PC-9 (cell line): ENCODE results near the gene ARFGEF3. TPM values are rescaled to one million over a fixed set of nuclear protein-coding genes. Genes with fewer than 3 reads are reported as not detected.
"Not testable (repeated sequence)": the region's sequence is repeated elsewhere in the genome, so short reads cannot be mapped to it uniquely, and the experiment has no call there.

ENCODE experiments used
- BruUV-seq: library from RNA; stranded (reverse); fragments of 400-500 nt; replicated peaks from 2 replicates; lab custom pipeline; 2021; lab: Mats Ljungman, UMichigan
- CTCF ChIA-PET: fragments of 300-600 bp; sonication (Branson Sonifier 250); formaldehyde crosslinking; loops from one replicate; lab custom pipeline; 2022; ENCODE audit warnings: antibody characterized with exemption; lab: Charles Lee
- POLR2A ChIA-PET: fragments of 300-600 bp; sonication (Branson Sonifier 250); formaldehyde crosslinking; loops from one replicate; lab custom pipeline; 2022; ENCODE audit warnings: antibody characterized with exemption; ENCODE audit not compliant: unreplicated experiment; lab: Charles Lee
- DNase-seq, 2 experiments: peaks; one replicate each; pipeline versions ENCODE4 v3.0.0 to v3.0.0-alpha.2; 2015 to 2022; ENCODE audit warnings: mixed read lengths in 1 of 2
- H2AFZ ChIP-seq: fragments of 200-600 bp; sonication (generic); 2 replicates; pipeline ENCODE4 v1.8.1; 2017; ENCODE audit warnings: antibody characterized with exemption
- H3F3A ChIP-seq: fragments of 200-600 bp; sonication (generic); 2 replicates; pipeline ENCODE4 v1.8.1; 2017; ENCODE audit warnings: antibody characterized with exemption, mild to moderate bottlenecking, low read depth; ENCODE audit not compliant: insufficient read depth
- H3K27ac ChIP-seq: fragments of 200-600 bp; sonication (generic); 2 replicates; pipeline ENCODE4 v1.6.1; 2016; ENCODE audit warnings: mixed run types
- H3K27me3 ChIP-seq: fragments of 200-600 bp; sonication (generic); 2 replicates; pipeline ENCODE4 v1.6.1; 2016; ENCODE audit warnings: low read depth, mixed run types; ENCODE audit not compliant: insufficient read depth
- H3K36me3 ChIP-seq: fragments of 200-600 bp; sonication (generic); 2 replicates; pipeline ENCODE4 v1.6.1; 2016; ENCODE audit warnings: low read depth, mixed run types
- H3K4me1 ChIP-seq: fragments of 200-600 bp; sonication (generic); replicated peaks from 2 replicates; pipeline ENCODE4 v1.6.1; 2016; ENCODE audit warnings: mixed run types; ENCODE audit not compliant: insufficient read depth
- H3K4me2 ChIP-seq: fragments of 200-600 bp; sonication (generic); 2 replicates; pipeline ENCODE4 v1.6.1; 2017; ENCODE audit warnings: mixed run types
- H3K4me3 ChIP-seq: fragments of 200-600 bp; sonication (generic); 2 replicates; pipeline ENCODE4 v1.6.1; 2016; ENCODE audit warnings: mixed run types
- H3K79me2 ChIP-seq: fragments of 200-600 bp; sonication (generic); 2 replicates; pipeline ENCODE4 v1.6.1; 2017; ENCODE audit warnings: low read depth, mixed run types
- H3K9me2 ChIP-seq: fragments of 200-600 bp; sonication (generic); 2 replicates; pipeline ENCODE4 v1.8.1; 2017; ENCODE audit warnings: mild to moderate bottlenecking; ENCODE audit not compliant: insufficient read depth
- H3K9me3 ChIP-seq: fragments of 200-600 bp; sonication (generic); 2 replicates; pipeline ENCODE4 v1.8.1; 2016; ENCODE audit warnings: low read depth; ENCODE audit not compliant: insufficient read depth
- H4K20me1 ChIP-seq: fragments of 200-600 bp; sonication (generic); 2 replicates; pipeline ENCODE4 v1.8.1; 2017; ENCODE audit not compliant: insufficient read depth
- EZH2 ChIP-seq: fragments of 200-600 bp; sonication (generic); IDR thresholded peaks from 2 replicates; pipeline ENCODE4 v1.8.0; 2017; ENCODE audit warnings: antibody characterized with exemption, low read depth
- intact Hi-C: fragments of 100-400 bp; cut with micrococcal nuclease; formaldehyde crosslinking; loops from one replicate; pipeline ENCODE4 v1.10.0; 2022; ENCODE audit not compliant: unreplicated experiment
- total RNA-seq: library from RNA; stranded (reverse); gene quantifications from 2 replicates; pipeline ENCODE4 v1.2.3, GENCODE V29; 2021
- TF ChIP-seq, protein P1 (sequence below): fragments of 200-600 bp; sonication (generic); conservative IDR thresholded peaks from 2 replicates; pipeline ENCODE4 v1.6.1; 2017; ENCODE audit warnings: mixed run types, antibody characterized with exemption, mild to moderate bottlenecking, moderate library complexity

The ARFGEF3 gene
- total RNA-seq, 1 experiment from 2014 or later: 9.9 TPM

DNA sequence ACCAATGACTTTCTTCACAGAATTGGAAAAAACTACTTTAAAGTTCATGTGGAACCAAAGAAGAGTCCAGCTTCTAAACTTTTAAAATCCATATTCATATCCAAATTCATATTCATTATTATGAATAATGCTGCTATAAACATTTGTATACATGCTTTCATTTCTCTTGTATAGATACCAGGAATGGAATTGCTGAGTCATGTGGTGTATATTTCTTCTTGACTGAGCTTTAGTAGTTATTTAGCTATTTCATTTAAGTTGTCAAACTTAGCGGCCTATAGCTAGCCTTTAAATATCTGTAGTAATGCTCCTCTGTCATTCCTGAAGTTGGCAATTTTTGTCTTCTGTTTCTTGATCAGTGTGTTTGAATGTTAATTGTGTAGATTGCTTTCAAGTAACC is 196.2 kb downstream of the ARFGEF3 start:
- Histone ChIP-seq H3K9me2 (no peaks in the 10 kb centered on the region), H3K79me2 (no peaks in the 10 kb centered on the region), H2AFZ (peak overlapping the region; percentile 9; the same call in 1 of the 2 replicates), H3K4me3 (no peak overlapping the region), H3K4me2 (no peak overlapping the region), H3K36me3 (no peaks in the 10 kb centered on the region), H4K20me1 (no peaks in the 10 kb centered on the region), H3F3A (no peaks in the 10 kb centered on the region), H3K27me3 (no peaks in the 10 kb centered on the region), H3K27ac (no peak overlapping the region), H3K4me1 (0 out of 2 replicates have a peak, but pooled peaks cover 4% of the 10 kb centered on the region), H3K9me3 (no peaks in the 10 kb centered on the region)
- intact Hi-C loops: no loop called here
- ChIA-PET POLR2A (no interaction called here), CTCF (no interaction called here)
- no TSS peak for BruUV-seq
- TF ChIP-seq, protein P1, sequence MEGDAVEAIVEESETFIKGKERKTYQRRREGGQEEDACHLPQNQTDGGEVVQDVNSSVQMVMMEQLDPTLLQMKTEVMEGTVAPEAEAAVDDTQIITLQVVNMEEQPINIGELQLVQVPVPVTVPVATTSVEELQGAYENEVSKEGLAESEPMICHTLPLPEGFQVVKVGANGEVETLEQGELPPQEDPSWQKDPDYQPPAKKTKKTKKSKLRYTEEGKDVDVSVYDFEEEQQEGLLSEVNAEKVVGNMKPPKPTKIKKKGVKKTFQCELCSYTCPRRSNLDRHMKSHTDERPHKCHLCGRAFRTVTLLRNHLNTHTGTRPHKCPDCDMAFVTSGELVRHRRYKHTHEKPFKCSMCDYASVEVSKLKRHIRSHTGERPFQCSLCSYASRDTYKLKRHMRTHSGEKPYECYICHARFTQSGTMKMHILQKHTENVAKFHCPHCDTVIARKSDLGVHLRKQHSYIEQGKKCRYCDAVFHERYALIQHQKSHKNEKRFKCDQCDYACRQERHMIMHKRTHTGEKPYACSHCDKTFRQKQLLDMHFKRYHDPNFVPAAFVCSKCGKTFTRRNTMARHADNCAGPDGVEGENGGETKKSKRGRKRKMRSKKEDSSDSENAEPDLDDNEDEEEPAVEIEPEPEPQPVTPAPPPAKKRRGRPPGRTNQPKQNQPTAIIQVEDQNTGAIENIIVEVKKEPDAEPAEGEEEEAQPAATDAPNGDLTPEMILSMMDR: no peak
- no peak for TF ChIP-seq EZH2
- DNase-seq: no peak

DNA sequence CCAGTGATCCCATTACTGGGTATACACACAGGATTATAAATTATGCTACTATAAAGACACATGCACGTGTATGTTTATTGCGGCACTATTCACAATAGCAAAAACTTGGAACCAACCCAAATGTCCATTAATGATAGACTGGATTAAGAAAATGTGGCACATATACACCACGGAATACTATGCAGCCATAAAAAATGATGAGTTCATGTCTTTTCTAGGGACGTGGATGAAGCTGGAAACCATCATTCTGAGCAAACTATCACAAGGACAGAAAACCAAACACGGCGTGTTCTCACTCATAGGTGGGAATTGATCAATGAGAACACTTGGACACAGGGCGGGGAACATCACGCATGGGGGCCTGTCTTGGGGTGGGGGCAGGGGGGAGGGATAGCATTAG is 206.9 kb downstream of the ARFGEF3 start:
- H3K36me3 ChIP-seq, H3K79me2 ChIP-seq, CTCF ChIA-PET, intact Hi-C loops, BruUV-seq, H3K9me2 ChIP-seq, H3K9me3 ChIP-seq, H3K4me2 ChIP-seq, DNase-seq, H3K27me3 ChIP-seq, H3K4me3 ChIP-seq, H2AFZ ChIP-seq, H3K27ac ChIP-seq, H4K20me1 ChIP-seq, H3F3A ChIP-seq, POLR2A ChIA-PET: not testable (repeated sequence)
- peaks cover 29% of the 10 kb centered on the region for H3K4me1 ChIP-seq

DNA sequence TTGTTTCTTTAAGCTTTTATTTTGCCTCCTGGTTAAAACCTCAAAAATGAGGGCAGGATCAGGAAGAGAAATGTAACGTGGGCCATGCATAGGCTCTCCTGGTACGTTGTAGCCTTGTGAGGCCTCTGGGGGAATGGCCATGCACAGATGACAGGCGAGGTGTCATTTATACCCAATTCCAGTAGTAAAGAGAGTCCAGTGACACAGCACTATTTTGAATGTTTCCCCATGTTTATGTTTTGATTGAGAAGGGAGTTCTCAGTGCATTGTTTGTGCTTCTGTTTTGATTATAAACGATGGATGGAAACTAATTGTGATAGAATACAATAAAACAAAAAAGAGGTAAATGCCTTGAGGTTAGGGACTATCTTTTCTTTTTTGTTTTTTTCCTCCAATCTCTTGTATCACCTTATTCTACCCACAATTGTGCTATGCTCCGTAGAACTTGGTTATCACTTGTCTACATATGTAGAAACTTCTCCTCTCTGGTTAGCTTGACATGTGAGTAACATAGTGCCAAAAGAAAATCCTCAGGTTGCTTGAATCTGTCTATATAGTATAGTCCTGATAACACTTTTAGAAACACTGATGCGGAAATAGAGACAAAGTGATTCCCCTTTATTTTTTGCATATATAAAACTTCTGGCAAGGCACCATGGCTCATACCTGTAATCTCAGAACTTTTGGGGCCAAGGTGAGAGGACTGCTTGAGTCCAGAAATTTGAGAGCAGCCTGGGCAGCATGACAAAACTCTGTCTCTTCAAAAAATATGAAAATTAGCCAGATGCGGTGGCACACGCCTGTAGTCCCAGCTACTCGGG is 209.1 kb downstream of the ARFGEF3 start:
- no peaks in the 10 kb centered on the region for H3K27me3 ChIP-seq
- ChIA-PET CTCF (no interaction called here), POLR2A (no interaction called here)
- H2AFZ ChIP-seq: peak overlapping the region; percentile 42
- H3F3A ChIP-seq: no peaks in the 10 kb centered on the region
- no peak overlapping the region for H3K4me3 ChIP-seq
- peaks cover 29% of the 10 kb centered on the region for H3K4me1 ChIP-seq
- no peaks in the 10 kb centered on the region for H4K20me1 ChIP-seq
- H3K36me3 ChIP-seq: no peaks in the 10 kb centered on the region
- H3K27ac ChIP-seq: peak overlapping the region; percentile 57
- intact Hi-C loops: no loop called here
- DNase-seq: no peak
- BruUV-seq: no TSS peak
- H3K9me2 ChIP-seq: no peaks in the 10 kb centered on the region
- no peaks in the 10 kb centered on the region for H3K79me2 ChIP-seq
- no peak for TF ChIP-seq EZH2
- TF ChIP-seq, protein P1: no peak
- H3K9me3 ChIP-seq: no peaks in the 10 kb centered on the region
- H3K4me2 ChIP-seq: peak overlapping the region; percentile 61
